GM23338 (cell line): ENCODE measurements around the gene TF. TPM values are rescaled to one million over a fixed set of nuclear protein-coding genes. Genes with fewer than 3 reads are reported as not detected.

Experiments used
- ATAC-seq: fragments of 200-7000 bp; cut with Tn5 transposase; 3 replicates; pipeline ENCODE4 v1.9.1; 2020
- DNase-seq: peaks from one replicate; pipeline ENCODE4 v3.0.0-alpha.2; 2015; ENCODE audit warnings: low spot score
- H2AFZ ChIP-seq: fragments of 200-600 bp; sonication (generic); 2 replicates; pipeline ENCODE4 v1.8.0; 2016; ENCODE audit warnings: antibody characterized with exemption, mild to moderate bottlenecking, moderate library complexity
- H3F3A ChIP-seq: fragments of 200-600 bp; sonication (generic); replicated peaks from 2 replicates; pipeline ENCODE4 v1.8.0; 2017; ENCODE audit warnings: antibody characterized with exemption, mixed run types, low read depth
- H3K27ac ChIP-seq: fragments of 200-600 bp; sonication (generic); 2 replicates; pipeline ENCODE4 v1.6.1; 2016; ENCODE audit warnings: low read depth
- H3K27me3 ChIP-seq: fragments of 200-600 bp; sonication (generic); 2 replicates; pipeline ENCODE4 v1.8.0; 2016; ENCODE audit warnings: mild to moderate bottlenecking, mixed run types, moderate library complexity; ENCODE audit not compliant: insufficient read depth
- H3K36me3 ChIP-seq: fragments of 200-600 bp; sonication (generic); 2 replicates; pipeline ENCODE4 v1.8.0; 2016; ENCODE audit warnings: mild to moderate bottlenecking; ENCODE audit not compliant: insufficient read depth
- H3K4me1 ChIP-seq: fragments of 200-600 bp; sonication (generic); 2 replicates; pipeline ENCODE4 v1.8.0; 2016; ENCODE audit warnings: mild to moderate bottlenecking, moderate library complexity; ENCODE audit not compliant: insufficient read depth
- H3K4me2 ChIP-seq: fragments of 200-600 bp; sonication (generic); 2 replicates; pipeline ENCODE4 v1.7.1; 2017; ENCODE audit warnings: mixed run types
- H3K4me3 ChIP-seq: fragments of 200-600 bp; sonication (generic); 2 replicates; pipeline ENCODE4 v1.6.1; 2016; ENCODE audit warnings: mixed run types
- H3K79me2 ChIP-seq: fragments of 200-600 bp; sonication (generic); replicated peaks from 2 replicates; pipeline ENCODE4 v1.8.0; 2017; ENCODE audit warnings: mild to moderate bottlenecking; ENCODE audit not compliant: insufficient read depth
- H3K9me2 ChIP-seq: fragments of 200-600 bp; sonication (generic); 2 replicates; pipeline ENCODE4 v1.8.0; 2017; ENCODE audit not compliant: insufficient read depth
- H4K20me1 ChIP-seq: fragments of 200-600 bp; sonication (generic); replicated peaks from 2 replicates; pipeline ENCODE4 v1.8.0; 2017; ENCODE audit warnings: mild to moderate bottlenecking; ENCODE audit not compliant: insufficient read depth
- H3K27ac Mint-ChIP-seq: 2 replicates; pipeline ENCODE4 v1.8.0; 2020; ENCODE audit warnings: inconsistent platforms, mild to moderate bottlenecking, moderate library complexity, mixed read lengths
- H3K27me3 Mint-ChIP-seq: 3 replicates; pipeline ENCODE4 v1.8.0; 2022; ENCODE audit warnings: low read depth, mild to moderate bottlenecking, moderate library complexity, mixed read lengths, inconsistent platforms; ENCODE audit not compliant: insufficient read depth, poor library complexity
- H3K36me3 Mint-ChIP-seq: 3 replicates; pipeline ENCODE4 v1.8.0; 2021; ENCODE audit warnings: low read depth, mild to moderate bottlenecking, inconsistent platforms, moderate library complexity, mixed read lengths
- H3K4me1 Mint-ChIP-seq: 3 replicates; pipeline ENCODE4 v1.8.0; 2020; ENCODE audit warnings: mild to moderate bottlenecking, inconsistent platforms, mixed read lengths
- H3K4me3 Mint-ChIP-seq: 3 replicates; pipeline ENCODE4 v1.8.0; 2021; ENCODE audit warnings: moderate library complexity, mild to moderate bottlenecking, inconsistent platforms, mixed read lengths
- H3K9me3 Mint-ChIP-seq: 3 replicates; pipeline ENCODE4 v1.8.0; 2020; ENCODE audit warnings: moderate library complexity, mild to moderate bottlenecking, inconsistent platforms, mixed read lengths
- EZH2 ChIP-seq: fragments of 200-600 bp; sonication (generic); IDR thresholded peaks from one replicate; pipeline ENCODE4 v1.8.0; 2017; ENCODE audit warnings: antibody characterized with exemption, mild to moderate bottlenecking, low read depth; ENCODE audit not compliant: unreplicated experiment
- EZH2phosphoT487 ChIP-seq: fragments of 200-600 bp; sonication (generic); IDR thresholded peaks from one replicate; pipeline ENCODE4 v1.8.1; 2018; ENCODE audit warnings: antibody characterized with exemption; ENCODE audit not compliant: unreplicated experiment
- polyA plus RNA-seq: library from polyadenylated mRNA; unstranded; fragments of >200 nt; fragmentation: Nextera tagmentation; extraction: Ambion mirVana; gene quantifications from 2 replicates; pipeline ENCODE4 v1.2.1, GENCODE V29; 2016
- total RNA-seq: library from RNA; depleted of rRNA; stranded (reverse); fragments of >200 nt; shearing (Covaris generic); gene quantifications from 2 replicates; pipeline ENCODE4 v1.2.3, GENCODE V29; 2014
- TF ChIP-seq, protein P1 (sequence below): fragments of 250-450 bp; sonication (Bioruptor Pico); IDR thresholded peaks from 2 replicates; pipeline ENCODE4 v1.5.0; 2020; ENCODE audit warnings: mild to moderate bottlenecking, moderate library complexity
- TF ChIP-seq, protein P2 (sequence below), 2 experiments: fragments of 200-600 bp in 1 of 2; sonication (generic) in 1 of 2; conservative IDR thresholded peaks; 2 replicates each; pipeline versions ENCODE4 v1.5.1 to v1.6.1; 2016 to 2017; ENCODE audit warnings: antibody characterized with exemption in 2 of 2, low read depth in 2 of 2, mild to moderate bottlenecking in 2 of 2, moderate library complexity in 1 of 2

The TF gene
- total and polyA plus RNA-seq, 2 experiments from 2014 or later, result 0.03 to 0.76 TPM

DNA sequence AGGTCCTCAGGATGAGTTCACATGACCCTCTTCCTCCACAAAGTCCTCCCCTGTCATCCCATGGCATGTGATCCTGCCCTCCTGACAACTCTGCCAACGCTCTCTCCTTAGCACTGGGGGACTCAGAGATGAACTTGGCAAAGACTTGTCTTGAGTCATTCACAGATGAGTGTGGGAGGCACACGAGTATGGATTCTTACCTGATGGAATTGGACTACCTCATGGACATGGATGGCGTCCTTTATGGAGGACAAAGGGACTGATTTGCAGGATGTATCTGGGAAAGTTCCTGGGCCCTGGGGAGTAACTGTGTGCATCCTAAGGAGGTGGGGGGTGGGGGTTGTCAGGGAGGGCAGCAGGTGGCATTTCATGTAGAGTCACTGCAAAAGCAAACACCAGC lies 46.3 kb upstream of the TF start:
- Mint-ChIP-seq H3K9me3 (peaks cover 10% of the 10 kb centered on the region; the same call in 2 of the 3 replicates), H3K36me3 (no peaks in the 10 kb centered on the region), H3K4me3 (no peak overlapping the region), H3K4me1 (no peaks in the 10 kb centered on the region), H3K27me3 (no peaks in the 10 kb centered on the region), H3K27ac (no peak overlapping the region)
- Histone ChIP-seq H4K20me1 (no peaks in the 10 kb centered on the region), H2AFZ (no peak overlapping the region), H3F3A (no peaks in the 10 kb centered on the region), H3K27me3 (no peaks in the 10 kb centered on the region), H3K4me2 (no peak overlapping the region), H3K79me2 (no peaks in the 10 kb centered on the region), H3K27ac (no peak overlapping the region), H3K4me1 (no peaks in the 10 kb centered on the region), H3K36me3 (no peaks in the 10 kb centered on the region), H3K4me3 (no peak overlapping the region), H3K9me2 (no peaks in the 10 kb centered on the region; the same call in 1 of the 2 replicates)
- DNase-seq (no peak), ATAC-seq (no peak)
- no peak for TF ChIP-seq EZH2

DNA sequence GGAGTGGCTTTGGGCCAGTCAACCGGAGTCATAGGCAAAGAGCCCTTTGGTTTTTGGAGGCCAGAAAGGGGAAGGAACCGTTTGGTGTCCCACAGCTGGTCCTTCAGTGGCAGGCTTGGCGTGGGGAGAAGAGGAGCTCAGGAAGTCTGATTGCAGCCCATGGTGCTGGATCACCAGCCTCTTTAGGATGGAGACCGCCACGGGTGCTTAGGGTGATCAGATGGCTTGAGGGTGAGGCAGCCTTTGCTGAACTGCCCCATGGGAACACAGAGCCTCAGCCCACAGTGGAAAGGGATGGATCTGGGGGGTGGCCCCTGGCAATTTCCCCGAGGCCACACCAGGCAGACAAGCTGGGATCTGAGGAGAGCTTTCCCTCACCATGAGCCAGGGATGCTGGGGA lies 45.8 kb upstream of the TF start:
- Histone ChIP-seq H3K27me3 (no peaks in the 10 kb centered on the region), H3K79me2 (no peaks in the 10 kb centered on the region), H3K36me3 (no peaks in the 10 kb centered on the region), H4K20me1 (no peaks in the 10 kb centered on the region), H3K4me2 (no peak overlapping the region), H2AFZ (no peak overlapping the region), H3F3A (no peaks in the 10 kb centered on the region), H3K9me2 (no peaks in the 10 kb centered on the region; the same call in 1 of the 2 replicates), H3K4me1 (no peaks in the 10 kb centered on the region), H3K4me3 (no peak overlapping the region), H3K27ac (no peak overlapping the region)
- no peak overlapping the region for H3K27ac Mint-ChIP-seq
- no peaks in the 10 kb centered on the region for H3K4me1 Mint-ChIP-seq
- DNase-seq (no peak), ATAC-seq (no peak)
- TF ChIP-seq EZH2phosphoT487, result no peak
- TF ChIP-seq, protein P1, sequence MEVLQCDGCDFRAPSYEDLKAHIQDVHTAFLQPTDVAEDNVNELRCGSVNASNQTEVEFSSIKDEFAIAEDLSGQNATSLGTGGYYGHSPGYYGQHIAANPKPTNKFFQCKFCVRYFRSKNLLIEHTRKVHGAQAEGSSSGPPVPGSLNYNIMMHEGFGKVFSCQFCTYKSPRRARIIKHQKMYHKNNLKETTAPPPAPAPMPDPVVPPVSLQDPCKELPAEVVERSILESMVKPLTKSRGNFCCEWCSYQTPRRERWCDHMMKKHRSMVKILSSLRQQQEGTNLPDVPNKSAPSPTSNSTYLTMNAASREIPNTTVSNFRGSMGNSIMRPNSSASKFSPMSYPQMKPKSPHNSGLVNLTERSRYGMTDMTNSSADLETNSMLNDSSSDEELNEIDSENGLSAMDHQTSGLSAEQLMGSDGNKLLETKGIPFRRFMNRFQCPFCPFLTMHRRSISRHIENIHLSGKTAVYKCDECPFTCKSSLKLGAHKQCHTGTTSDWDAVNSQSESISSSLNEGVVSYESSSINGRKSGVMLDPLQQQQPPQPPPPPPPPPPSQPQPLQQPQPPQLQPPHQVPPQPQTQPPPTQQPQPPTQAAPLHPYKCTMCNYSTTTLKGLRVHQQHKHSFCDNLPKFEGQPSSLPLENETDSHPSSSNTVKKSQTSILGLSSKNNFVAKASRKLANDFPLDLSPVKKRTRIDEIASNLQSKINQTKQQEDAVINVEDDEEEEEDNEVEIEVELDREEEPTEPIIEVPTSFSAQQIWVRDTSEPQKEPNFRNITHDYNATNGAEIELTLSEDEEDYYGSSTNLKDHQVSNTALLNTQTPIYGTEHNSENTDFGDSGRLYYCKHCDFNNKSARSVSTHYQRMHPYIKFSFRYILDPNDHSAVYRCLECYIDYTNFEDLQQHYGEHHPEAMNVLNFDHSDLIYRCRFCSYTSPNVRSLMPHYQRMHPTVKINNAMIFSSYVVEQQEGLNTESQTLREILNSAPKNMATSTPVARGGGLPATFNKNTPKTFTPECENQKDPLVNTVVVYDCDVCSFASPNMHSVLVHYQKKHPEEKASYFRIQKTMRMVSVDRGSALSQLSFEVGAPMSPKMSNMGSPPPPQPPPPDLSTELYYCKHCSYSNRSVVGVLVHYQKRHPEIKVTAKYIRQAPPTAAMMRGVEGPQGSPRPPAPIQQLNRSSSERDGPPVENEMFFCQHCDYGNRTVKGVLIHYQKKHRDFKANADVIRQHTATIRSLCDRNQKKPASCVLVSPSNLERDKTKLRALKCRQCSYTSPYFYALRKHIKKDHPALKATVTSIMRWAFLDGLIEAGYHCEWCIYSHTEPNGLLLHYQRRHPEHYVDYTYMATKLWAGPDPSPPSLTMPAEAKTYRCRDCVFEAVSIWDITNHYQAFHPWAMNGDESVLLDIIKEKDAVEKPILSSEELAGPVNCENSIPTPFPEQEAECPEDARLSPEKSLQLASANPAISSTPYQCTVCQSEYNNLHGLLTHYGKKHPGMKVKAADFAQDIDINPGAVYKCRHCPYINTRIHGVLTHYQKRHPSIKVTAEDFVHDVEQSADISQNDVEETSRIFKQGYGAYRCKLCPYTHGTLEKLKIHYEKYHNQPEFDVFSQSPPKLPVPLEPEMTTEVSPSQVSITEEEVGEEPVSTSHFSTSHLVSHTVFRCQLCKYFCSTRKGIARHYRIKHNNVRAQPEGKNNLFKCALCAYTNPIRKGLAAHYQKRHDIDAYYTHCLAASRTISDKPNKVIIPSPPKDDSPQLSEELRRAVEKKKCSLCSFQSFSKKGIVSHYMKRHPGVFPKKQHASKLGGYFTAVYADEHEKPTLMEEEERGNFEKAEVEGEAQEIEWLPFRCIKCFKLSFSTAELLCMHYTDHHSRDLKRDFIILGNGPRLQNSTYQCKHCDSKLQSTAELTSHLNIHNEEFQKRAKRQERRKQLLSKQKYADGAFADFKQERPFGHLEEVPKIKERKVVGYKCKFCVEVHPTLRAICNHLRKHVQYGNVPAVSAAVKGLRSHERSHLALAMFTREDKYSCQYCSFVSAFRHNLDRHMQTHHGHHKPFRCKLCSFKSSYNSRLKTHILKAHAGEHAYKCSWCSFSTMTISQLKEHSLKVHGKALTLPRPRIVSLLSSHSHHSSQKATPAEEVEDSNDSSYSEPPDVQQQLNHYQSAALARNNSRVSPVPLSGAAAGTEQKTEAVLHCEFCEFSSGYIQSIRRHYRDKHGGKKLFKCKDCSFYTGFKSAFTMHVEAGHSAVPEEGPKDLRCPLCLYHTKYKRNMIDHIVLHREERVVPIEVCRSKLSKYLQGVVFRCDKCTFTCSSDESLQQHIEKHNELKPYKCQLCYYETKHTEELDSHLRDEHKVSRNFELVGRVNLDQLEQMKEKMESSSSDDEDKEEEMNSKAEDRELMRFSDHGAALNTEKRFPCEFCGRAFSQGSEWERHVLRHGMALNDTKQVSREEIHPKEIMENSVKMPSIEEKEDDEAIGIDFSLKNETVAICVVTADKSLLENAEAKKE, result no peak
- TF ChIP-seq, protein P2, sequence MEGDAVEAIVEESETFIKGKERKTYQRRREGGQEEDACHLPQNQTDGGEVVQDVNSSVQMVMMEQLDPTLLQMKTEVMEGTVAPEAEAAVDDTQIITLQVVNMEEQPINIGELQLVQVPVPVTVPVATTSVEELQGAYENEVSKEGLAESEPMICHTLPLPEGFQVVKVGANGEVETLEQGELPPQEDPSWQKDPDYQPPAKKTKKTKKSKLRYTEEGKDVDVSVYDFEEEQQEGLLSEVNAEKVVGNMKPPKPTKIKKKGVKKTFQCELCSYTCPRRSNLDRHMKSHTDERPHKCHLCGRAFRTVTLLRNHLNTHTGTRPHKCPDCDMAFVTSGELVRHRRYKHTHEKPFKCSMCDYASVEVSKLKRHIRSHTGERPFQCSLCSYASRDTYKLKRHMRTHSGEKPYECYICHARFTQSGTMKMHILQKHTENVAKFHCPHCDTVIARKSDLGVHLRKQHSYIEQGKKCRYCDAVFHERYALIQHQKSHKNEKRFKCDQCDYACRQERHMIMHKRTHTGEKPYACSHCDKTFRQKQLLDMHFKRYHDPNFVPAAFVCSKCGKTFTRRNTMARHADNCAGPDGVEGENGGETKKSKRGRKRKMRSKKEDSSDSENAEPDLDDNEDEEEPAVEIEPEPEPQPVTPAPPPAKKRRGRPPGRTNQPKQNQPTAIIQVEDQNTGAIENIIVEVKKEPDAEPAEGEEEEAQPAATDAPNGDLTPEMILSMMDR (conservative IDR thresholded peaks at IDR 0.05; ENCODE audit: low read depth in 2 of 2), result no peak
- H3K9me3 Mint-ChIP-seq, result peaks cover 10% of the 10 kb centered on the region; the same call in 2 of the 3 replicates
- H3K27me3 Mint-ChIP-seq, result no peaks in the 10 kb centered on the region
- no peak overlapping the region for H3K4me3 Mint-ChIP-seq
- no peaks in the 10 kb centered on the region for H3K36me3 Mint-ChIP-seq
